Stimulated activated CD4-positive, alpha-beta T cell treated with anti-CD3 and anti-CD28 coated beads, Interleukin-4, amount 100 ng/mL, for 4 hours (primary cell): ENCODE data around the gene SPATC1L.

Experiments
- DNase-seq, 2 experiments: peaks; one replicate each; pipeline ENCODE4 v3.0.0-alpha.2; 2020

SPATC1L gene

DNA sequence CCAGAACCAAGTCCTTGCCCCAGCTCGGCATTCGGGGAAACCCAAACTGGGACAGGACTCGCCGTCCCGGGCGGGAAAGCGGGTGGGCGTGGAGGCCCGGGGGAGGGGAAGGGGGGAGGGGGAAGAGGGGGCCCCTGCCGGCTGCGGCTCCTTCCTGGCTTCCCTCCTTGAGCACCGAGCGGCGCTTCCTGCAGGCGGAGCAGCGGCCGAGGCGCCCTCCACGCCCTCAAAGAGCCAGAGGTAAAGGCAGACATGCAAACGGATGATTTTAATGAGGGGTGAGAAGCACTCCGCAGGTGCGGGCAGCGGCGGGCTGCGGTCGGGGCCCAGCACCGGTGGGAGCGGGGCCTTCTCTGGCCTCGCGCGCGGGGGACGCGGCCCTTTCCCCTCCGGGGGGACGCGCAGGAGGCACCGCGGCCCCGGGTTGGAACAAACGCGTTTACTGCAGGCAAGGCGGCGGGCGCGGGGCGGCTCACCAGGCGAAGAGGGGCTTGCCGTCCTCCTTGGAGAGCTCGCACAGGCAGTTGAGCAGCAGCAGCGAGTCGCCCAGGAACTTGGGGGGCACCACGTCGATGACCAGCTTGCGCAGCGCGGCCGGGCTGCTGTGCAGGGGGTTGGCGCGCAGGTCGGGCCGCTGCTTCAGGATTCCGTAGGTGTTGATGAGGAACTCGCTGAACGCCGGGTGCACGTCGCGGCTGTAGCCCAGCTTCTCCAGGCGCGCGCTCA is 23.2 kb downstream of the SPATC1L start:
- no peak for DNase-seq

DNA sequence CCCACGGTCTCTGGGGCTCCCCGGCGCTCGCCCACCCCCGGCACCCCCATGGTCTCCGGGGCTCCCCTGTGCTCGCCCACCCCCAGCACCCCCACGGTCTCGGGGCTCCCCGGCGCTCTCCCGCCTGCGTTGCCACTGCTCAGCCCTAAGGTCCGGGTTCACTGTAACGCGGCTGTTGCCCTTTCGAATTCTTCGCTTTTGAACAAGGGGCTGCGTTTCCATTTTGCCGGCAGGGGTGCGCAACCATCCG is 23.7 kb downstream of the SPATC1L start:
- DNase-seq = no peak

DNA sequence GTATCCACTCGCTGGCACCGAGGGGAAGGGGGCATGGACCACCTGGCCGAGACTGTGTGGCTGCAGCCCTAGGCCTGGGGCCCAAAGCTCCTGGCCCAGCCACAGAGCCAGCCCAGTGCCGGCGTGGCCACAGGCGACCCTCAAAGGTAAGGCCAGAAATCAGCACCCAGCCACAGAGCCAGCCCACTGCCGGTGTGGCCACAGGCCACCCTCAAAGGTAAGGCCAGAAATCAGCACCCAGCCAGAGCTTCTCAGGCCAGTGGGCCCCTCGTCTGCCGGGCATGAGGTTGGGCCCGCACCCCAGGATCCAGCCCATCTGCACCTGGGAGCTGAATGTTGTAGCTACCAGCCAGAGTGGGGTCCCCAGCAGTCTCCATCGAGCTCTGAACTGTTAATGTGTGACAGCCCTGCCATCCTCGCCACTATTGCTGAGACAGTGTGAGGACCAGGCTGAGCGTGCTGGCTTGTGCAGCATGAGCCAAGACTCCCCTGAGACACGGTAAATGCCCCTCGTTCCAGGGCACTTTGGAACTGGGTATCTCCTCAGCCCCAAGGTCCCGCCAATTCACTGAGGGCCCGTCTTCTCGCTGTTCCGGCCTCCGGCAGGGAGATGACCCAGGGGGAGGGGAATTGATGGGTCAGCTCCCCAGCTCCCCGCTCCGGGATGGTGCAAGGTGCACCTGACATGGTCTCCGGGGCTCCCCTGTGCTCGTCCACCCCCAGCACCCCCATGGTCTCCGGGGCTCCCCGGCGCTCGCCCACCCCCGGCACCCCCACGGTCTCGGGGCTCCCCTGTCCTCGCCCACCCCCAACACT is 24.2 kb downstream of the SPATC1L start:
- DNase-seq = no peak

DNA sequence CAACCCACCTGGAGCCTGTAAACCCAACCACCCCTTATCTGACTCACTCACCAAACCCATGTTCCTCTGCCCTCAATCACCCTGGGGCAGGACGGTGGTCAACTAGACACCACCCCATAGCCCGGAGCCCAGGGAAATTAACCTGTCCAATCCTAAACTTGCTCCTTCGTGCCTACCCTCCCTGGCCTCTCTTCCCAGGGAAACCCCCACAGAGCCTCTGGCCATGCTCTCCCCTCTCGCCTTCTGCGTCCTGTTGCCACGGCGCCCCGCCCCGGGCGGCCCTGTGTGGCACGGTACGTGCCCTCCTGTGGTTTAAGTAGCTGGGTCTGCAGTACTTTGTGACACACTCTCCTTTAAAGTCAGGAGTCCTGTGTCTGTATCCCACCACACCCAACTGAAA is 24.9 kb downstream of the SPATC1L start:
- DNase-seq = no peak

DNA sequence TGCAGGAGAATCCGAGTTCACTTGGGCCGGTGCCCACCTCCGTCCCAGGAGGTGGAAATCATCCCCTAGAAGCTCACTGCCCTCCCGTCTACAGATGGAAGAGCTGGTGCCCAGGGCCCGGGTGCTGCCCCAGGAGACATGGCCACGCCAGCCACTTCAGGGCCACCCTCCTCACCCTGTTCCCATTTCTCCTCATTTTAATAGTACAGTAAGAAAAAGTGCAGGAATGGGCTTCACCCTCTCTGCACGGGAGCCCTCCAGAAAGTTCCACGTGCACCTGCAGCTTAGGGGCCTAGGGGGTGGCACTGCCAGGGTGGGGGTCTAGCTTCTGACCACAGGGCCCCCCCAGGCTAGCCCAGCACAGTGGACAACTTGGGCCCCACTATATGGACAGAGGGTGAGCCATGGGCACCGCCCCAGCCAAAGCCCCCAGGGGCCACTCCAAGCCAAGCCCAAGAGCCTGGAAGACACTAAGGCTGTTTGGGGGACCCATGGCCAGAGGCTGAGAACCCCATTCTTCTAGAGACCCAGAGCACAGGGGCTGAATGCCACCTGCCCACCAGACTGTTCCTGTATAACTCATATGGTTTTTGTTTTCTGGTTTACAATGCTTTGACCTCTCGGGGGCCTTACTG is 25.5 kb downstream of the SPATC1L start:
- DNase-seq = no peak

DNA sequence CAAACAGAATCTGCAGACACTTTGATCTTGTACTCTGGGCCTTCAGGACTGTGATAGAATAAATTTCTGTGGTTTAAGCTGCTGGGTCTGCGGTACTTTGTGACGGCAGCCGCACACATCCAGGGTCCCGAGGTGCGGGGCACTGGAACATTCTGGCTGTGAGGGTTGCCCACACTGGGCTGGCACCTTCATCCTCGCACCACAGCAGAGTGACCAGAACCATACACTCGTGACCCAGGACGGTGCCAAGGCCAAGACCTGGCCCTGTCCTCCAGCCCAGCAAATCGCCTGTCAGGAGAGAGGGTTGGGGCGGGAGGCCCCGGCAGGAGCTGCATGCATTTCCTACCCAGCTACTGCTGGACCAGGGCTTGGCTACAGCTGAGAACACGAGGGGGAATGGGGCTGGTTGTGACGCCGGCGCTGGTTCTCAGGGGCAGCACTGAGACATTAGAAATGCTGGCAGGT is 26.2 kb downstream of the SPATC1L start:
- DNase-seq = no peak

DNA sequence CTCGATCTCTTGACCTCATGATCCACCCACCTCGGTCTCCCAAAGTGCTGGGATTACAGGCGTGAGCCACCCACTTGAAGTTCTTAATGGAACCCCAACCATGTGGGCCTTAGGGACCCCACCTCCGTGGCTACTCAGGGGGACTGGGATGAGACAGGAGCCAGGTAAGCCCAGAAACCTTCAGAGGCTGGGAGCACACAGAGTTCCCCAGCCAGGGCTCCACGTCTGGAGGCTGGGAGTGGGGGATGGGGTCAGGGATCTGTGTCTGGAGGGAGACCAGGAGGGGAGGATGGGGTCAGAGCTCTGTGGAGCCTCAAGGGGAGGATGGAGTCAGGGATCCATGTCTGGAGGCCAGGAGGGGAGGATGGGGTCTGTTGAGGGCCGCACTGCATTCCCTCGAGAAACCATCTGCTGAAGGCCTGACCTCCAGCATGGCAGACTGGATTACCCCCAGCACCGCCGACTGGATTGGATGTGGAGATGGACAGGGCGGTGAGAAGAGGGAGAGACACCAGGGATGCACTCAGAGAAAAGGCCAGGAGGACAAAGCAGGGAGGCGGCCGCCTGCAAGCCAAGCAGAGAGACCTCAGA is 26.8 kb downstream of the SPATC1L start:
- DNase-seq = no peak

DNA sequence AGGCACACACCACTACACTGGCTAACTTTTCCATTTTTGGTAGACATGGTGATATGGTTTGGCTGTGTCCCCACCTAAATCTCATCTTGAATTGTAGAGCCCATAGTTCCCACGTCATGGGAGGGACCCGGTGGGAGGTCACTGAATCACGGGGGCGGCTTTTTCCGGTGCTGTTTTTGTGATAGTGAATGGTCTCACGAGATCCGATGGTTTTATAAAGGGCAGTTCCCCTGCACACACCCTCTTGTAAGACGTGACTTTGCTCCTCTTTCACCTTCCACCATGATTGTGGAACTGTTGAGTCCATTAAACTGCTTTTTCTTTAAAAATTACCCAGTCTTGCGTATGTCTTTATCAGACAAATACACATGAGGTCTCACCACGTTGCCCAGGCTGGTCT is 27.6 kb downstream of the SPATC1L start:
- no peak for DNase-seq

DNA sequence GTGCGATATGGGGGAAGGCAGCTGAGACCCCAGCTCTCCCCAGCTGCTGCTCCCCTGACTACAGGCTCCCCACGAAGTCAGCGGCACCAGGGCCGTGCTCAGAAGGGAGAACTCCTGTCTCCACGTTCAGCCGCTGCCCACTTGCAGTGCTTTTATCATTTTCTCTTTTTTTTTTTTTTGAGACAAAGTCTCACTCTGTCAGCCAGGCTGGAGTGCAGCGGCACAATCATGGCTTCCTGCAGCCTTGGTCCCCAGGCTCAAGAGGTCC is 27.9 kb downstream of the SPATC1L start:
- DNase-seq = no peak

DNA sequence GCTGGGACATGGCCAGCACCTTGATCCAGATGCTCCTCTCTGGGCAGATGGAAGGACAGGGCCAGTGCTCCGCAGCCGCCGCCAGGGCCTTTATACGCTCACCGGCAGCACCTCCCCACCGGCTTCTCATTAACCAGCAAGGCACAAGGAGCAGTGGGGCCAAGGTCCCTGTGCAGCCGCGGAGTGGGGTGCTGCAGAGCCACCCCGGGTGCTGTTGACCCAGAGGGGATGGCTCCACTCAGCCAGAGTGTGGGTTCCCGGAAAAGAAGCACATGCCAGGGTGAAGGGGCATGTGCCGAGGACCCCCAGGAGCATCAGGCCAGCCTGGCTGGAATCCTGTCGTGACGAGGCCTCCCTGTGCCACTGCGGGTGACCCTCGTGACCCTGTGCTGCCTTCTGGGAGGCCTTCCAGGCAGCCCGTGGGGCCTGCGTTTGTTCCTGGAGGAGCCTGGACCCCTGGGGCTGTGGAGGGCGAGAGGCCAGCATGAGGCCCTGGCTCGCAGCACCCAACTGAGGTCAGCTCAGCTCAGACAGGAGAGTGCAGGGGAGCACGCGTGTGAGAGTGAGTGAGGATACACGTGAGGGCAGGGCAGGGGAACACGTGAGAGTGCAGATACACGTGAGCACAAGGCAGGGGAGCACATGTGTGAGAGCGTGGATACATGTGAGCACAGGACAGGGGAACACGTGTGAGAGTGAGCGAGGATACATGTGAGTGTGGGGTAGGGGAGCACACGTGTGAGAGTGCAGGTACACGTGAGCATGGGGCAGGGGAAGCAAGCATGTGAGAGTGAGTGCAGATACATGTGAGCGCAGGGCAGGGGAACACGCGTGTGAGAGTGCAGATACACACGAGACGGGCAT is 28.5 kb downstream of the SPATC1L start, which contains the start of gene FTCD:
Gene FTCD, minus strand, starts transcription at position 66 of the 864 bp plus-strand sequence. Its CDS starts 56 bp downstream, at position 10.
- DNase-seq = no peak

DNA sequence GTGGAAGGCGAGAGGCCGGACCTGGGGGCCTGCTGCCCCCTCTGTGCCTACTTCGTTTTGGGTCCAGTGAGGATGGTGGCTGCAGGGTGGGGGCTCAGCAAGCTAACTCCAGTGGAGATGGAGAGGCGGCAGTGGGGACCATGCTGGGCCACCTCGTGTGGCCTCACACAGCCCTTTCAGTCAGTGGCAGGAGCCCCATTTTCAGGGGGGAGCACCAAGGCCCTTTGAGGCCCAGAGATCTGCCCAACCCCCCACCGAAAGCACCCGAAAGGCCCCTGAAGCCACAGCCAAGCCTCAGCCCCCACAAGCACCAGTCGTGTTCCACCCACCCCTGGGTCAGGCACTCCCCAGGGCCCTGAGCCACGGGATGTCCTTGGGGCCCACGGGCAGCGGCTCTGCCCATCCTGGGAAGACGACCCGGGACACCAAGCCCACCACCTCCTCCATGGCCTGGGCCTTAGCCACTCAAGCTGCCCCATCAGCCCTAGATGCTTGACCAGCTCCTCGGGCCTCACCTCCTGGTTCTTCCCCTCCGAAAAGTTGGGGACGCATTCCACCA is 29.2 kb downstream of the SPATC1L start:
- no peak for DNase-seq

DNA sequence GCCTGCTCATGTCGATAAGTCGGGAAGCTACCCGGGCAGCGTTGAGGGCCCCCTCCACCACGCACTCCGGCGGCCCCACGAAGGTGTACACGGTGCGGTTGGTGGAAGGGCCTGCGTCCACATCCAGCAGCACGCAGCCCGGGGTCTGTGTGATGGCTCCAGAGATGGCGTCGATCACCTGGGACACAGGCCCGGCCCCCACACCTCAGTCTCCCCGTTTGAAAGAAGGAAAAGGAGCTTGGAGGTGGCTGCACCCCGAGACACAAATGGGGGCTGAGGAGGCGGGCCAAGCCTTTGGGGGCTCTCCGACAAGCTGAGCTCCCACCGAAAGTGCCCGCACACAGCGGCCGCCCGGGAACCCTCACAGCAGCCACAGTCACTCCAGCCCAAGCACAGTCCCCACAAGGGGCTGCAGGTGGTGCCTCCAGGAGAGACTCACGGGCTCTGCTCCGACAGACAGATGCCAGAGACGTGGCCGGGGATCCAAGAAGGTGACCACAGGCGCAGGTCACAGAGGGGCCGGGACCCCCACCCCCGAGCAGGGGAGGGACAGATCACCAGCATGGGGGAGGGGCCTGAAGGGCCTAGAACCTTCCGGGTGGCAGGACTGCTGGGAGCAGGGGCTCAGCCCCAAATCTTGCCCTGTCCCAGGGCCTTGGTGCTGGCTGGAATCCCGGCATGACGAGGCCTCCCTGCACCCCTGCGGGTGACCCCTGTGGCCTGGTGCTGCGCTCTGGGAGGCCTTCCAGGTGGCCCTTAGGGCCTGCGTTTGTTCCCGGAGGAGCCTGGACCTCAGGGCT is 29.9 kb downstream of the SPATC1L start:
- no peak for DNase-seq

DNA sequence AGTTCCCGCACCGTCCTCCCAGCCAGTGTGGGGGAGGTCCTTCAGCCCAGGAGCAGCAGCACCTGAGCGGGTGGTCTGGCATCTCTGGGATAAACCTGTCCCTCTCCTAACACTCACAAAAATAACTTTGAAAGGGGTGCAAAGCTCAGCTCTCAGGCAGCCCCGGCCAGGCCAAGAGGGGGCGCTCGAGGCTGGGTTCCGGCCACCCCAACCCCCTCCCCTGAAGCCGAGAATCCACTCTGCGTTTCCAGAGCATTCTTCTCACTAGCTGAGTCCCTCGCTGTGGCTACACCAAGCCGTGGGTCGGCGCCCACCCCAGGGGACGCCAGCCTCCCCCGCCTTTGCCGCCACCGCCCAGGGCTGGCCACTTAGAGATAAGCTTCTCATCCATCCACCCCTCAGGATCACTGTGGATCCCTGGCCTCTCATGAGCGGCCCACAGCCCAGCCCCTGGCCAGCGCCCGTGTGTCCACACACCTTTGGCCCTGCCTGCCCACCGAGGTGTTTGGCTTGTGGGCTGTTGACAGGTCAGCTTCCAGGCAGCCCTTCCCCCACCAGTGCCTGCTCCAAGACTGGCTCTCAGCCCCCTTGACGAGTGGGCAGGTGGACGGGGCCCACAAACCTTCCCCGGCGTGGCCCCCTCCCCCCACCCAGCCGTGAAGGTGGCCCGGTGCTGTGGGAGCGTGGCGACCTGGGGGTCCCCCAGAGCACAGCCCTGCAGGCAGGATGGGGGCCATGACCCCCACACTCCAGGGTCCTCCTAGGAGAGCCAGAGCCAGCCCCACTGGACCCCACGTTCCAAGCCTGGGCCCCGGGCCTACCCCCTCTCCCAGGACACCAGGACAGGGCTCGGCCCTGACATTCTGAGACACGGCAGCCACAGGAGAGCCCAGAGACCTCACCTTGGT is 30.8 kb downstream of the SPATC1L start:
- peak; percentile 24 to 55 for DNase-seq

DNA sequence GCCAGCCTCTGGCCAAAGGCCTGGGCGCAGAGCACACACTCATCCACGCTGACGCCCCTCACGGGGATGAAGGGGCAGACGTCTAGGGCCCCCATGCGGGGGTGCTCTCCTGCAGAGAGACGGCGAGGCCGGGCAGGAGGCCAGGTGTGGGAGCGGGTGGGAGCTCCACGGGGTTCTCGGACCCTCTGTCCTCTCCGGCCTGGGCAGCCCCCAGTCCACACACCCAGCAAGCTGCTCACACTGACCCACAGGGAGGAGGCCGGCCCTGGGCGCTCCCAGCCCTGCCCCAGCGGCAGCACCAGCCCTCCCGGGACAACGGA is 31.4 kb downstream of the SPATC1L start:
- no peak for DNase-seq

DNA sequence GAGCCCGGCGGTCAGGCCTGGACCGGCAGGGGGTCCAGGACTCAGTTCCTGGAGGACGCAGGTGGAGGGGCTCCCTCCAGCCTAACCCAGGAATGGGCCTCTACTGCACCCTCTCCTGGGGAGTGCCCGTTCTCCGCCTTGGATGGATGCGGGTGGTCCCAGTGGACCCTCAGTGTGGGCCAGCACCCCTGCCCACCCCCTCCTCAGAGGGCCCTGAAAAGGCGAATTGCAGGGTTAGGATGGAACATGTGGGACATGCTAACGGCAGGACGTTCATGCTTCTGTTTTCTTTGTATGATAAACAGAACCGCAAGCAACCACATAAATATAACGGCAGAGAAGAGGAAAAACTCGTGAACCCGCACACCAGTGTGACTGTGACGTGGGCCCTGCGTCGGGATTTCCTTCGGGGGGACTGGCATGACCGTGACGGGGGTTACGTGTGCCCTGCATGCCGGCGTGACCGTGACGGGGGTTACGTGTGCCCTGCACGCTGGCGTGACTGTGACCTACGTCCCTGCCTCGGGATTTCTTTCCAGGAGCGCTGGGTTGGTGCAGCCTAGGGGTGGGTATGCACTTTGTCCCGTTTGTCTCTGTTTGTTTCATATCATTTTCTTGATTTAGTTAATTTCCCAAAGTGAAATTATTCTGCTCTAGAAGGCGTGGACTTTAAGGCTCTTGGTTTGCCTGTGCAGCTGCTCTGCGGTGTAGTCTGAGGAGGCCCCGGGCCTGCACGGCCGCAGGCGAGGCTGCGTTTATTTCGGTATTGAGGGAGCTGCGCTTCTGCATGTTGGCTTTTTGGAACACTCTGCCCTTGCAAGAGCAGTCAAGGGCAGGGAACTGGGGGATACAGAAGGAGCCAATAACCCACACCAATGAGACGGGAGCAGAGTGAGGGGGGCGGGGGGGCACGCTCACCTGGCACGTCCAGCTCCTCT is 32.0 kb downstream of the SPATC1L start:
- DNase-seq = no peak

DNA sequence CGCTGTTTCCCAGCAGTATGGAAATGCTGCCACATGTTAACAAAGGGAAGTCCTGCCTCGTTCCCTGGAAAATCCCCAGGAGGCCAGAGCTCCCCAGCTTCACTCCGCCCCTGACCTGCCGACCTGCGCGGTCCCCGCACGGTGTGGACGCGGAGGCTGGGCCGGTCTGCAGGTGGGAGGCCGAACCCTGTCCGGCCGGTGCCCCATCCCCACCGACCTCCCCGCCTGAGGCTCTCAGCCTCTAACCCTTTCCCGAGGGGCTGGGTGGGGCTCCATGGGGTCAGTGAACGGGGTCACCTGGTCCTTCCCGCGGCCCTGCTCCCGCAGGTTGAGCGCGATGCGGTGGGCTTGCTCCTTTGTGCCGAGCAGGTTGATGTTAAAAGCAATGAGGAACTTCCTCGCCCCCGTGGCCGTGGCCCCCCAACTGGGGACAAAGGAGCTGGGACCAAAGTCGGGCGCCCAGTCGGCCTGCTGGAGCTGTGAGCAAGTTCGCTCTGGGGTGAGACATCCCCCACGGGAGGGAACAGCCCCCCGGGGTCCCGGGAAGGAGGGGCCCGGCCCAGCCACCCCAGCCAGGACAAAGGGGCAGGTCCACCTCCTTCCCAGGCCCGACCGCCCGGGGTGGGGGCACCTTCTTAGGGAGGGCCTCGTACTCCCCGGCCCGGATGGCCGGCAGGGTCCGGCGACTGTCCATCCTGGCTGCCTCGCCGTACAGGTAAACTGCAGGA is 32.8 kb downstream of the SPATC1L start:
- no peak for DNase-seq

DNA sequence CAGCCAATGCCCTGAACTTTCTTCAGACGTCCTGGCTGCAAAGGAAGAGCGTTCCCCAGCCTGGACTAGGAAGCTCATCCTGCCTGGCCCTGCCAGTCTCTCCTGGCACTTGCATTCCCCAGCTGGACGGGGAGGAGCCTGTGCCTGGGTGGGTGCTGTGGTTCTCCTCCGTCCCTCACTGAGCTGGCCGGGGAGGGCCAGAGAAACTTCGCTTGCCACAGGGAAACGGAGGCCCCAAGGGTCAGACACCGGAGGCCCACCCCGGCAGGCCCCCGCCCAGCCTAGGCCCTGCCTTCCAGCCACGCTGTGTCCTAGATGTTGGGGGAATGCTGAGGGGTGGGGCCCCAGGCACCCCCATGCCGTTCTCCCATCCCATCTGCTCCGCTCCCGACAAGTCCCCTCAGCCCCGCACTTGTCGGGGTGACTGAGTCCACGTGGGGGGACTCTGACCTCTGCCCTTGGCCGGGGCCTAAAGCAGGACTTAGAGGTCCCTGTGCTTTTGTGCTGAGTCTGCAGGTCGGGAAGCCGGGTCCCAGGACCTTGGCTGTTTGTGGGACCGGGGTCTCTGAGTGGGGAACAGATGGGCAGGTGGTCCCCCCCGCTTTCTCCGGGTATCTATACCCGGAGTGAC is 33.7 kb downstream of the SPATC1L start:
- no peak for DNase-seq

DNA sequence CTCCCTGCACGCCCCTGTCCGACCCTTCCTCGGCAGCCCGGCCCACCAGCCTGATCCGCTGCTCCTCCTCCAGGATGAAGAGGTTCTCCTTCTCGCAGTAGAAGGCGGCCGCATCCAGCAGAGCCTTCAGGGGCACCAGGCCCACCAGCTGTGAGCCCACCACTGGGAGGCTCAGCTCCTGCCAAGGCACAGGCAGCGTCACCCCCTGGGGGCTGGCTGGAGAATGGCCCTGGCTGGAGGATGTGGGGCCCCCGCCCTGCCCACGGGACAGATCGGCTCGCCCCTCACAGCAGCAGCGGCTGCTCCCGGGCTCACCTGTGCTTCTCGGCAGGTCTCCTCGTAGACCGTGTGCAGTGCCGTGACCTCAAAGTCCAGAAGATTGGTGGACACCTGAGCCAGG is 34.2 kb downstream of the SPATC1L start:
- no peak for DNase-seq
